Mammary epithelial cell (primary cell): ENCODE results near the gene MAP7D3.

Experiments
- CTCF ChIP-seq, 2 donors: IDR thresholded peaks in 1 of 2; conservative IDR thresholded peaks in 1 of 2; 2 replicates each; pipeline ENCODE4 v1.5.1; 2011 to 2012; ENCODE audit warnings: inconsistent platforms in 2 of 2, low read length in 2 of 2, mild to moderate bottlenecking in 2 of 2, control low read depth in 1 of 2, low read depth in 1 of 2; ENCODE audit not compliant: insufficient read depth in 1 of 2; ENCODE audit errors: extremely low read depth in 1 of 2
- EZH2 ChIP-seq: IDR thresholded peaks from 2 replicates; pipeline ENCODE4 v1.6.1; 2012; ENCODE audit warnings: low read length, inconsistent platforms, borderline replicate concordance

DNA sequence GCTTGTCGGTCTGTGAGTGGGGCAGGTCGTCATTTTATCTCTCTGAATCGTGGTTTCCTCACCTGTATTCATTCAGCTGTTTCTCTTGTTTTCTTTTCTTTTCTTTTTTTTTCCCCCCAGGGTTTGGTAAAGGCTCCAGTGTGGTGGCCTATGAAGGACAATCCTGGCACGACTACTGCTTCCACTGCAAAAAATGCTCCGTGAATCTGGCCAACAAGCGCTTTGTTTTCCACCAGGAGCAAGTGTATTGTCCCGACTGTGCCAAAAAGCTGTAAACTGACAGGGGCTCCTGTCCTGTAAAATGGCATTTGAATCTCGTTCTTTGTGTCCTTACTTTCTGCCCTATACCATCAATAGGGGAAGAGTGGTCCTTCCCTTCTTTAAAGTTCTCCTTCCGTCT is 41.4 kb downstream of the MAP7D3 start:
- no peak for TF ChIP-seq CTCF (conservative IDR thresholded peaks at IDR 0.05 in 1 of 2, IDR thresholded peaks at IDR 0.05 in 1 of 2; ENCODE audit: extremely low read depth in 1 of 2, insufficient read depth in 1 of 2, low read depth in 1 of 2, low read length in 2 of 2)
- no peak for TF ChIP-seq EZH2
